ENCODE results near the gene RGS10.

- TF ChIP-seq EP300 (IDR thresholded peaks at IDR 0.05) (no peak), POLR2AphosphoS5 (IDR thresholded peaks at IDR 0.05) (no peak), POLR2A (IDR thresholded peaks at IDR 0.05) (no peak), CTCF (IDR thresholded peaks at IDR 0.05) (no peak)
Measured at GRCh38 chr10:119479532-119479931, 63.0 kb downstream of the RGS10 start.

All from sigmoid colon (tissue), 4 donors.